H1 (cell line): ENCODE measurements around the gene SSRP1. TPM values are rescaled to one million over a fixed set of nuclear protein-coding genes. Genes with fewer than 3 reads are reported as not detected.

Source experiments
- CTCF ChIA-PET: fragments of 300-600 bp; sonication (Branson Sonifier 250); formaldehyde crosslinking; loops from one replicate; lab custom pipeline; 2021; ENCODE audit not compliant: partially characterized antibody; lab: Charles Lee
- POLR2A ChIA-PET: fragments of 300-600 bp; sonication (Branson Sonifier 250); formaldehyde crosslinking; loops from one replicate; lab custom pipeline; 2021; ENCODE audit warnings: inconsistent platforms; ENCODE audit not compliant: partially characterized antibody; lab: Charles Lee
- DNase-seq, 2 experiments: peaks; one replicate each; pipeline versions ENCODE4 v3.0.0 to v3.0.0-alpha.2; 2010 to 2022; ENCODE audit warnings: low spot score in 2 of 2, low read depth in 1 of 2, mixed read lengths in 1 of 2
- FAIRE-seq: peaks from 2 replicates; lab custom pipeline; 2011; peaks lifted over from hg19 to GRCh38; lab: Jason Lieb, UNC
- H2AFZ ChIP-seq: 2 replicates; pipeline ENCODE4 v1.8.1; 2012; ENCODE audit warnings: low read length, inconsistent platforms
- H2AK5ac ChIP-seq: 2 replicates; pipeline ENCODE4 v1.6.1; 2013; ENCODE audit warnings: low read depth, low read length
- H2BK120ac ChIP-seq: replicated peaks from 2 replicates; pipeline ENCODE3; 2013; ENCODE audit warnings: low read depth, low read length, inconsistent platforms
- H2BK12ac ChIP-seq: 2 replicates; pipeline ENCODE4 v1.6.1; 2013; ENCODE audit warnings: low read depth, low read length
- H2BK15ac ChIP-seq: 2 replicates; pipeline ENCODE4 v1.6.1; 2013; ENCODE audit warnings: low read length
- H2BK20ac ChIP-seq: 2 replicates; pipeline ENCODE4 v1.6.1; 2013; ENCODE audit warnings: low read length
- H2BK5ac ChIP-seq: 2 replicates; pipeline ENCODE4 v1.6.1; 2013; ENCODE audit warnings: low read depth, low read length
- H3K14ac ChIP-seq: 2 replicates; pipeline ENCODE4 v1.6.1; 2013; ENCODE audit warnings: inconsistent platforms; ENCODE audit not compliant: insufficient read length
- H3K18ac ChIP-seq: 2 replicates; pipeline ENCODE4 v1.6.1; 2013; ENCODE audit warnings: low read length; ENCODE audit errors: extremely low read depth
- H3K23ac ChIP-seq: 2 replicates; pipeline ENCODE4 v1.6.1; 2013; ENCODE audit warnings: inconsistent platforms; ENCODE audit not compliant: insufficient read length
- H3K23me2 ChIP-seq: 2 replicates; pipeline ENCODE4 v1.6.1; 2013; ENCODE audit warnings: low read depth, low read length
- H3K27ac ChIP-seq: 2 replicates; pipeline ENCODE4 v1.6.1; 2011; ENCODE audit warnings: low read depth, low read length, inconsistent platforms
- H3K27me3 ChIP-seq, 4 experiments: replicated peaks in 1 of 4; 1 replicate in 1 of 4; 2 replicates in 3 of 4; pipeline versions ENCODE4 v1.6.1 to v1.8.1; 2011 to 2013; ENCODE audit warnings: low read length in 3 of 4, mild to moderate bottlenecking in 3 of 4, inconsistent platforms in 2 of 4, mixed read lengths in 2 of 4, moderate library complexity in 1 of 4; ENCODE audit not compliant: control insufficient read depth in 3 of 4, insufficient read depth in 3 of 4; ENCODE audit errors: extremely low read depth in 1 of 4
- H3K36me3 ChIP-seq, 4 experiments: 2 replicates each; pipeline versions ENCODE4 v1.6.1 to v1.8.1; 2011 to 2013; ENCODE audit warnings: mild to moderate bottlenecking in 4 of 4, low read length in 3 of 4, moderate library complexity in 2 of 4, control low read depth in 1 of 4, inconsistent platforms in 1 of 4; ENCODE audit not compliant: insufficient read depth in 4 of 4, control insufficient read depth in 2 of 4
- H3K4ac ChIP-seq: replicated peaks from 2 replicates; pipeline ENCODE3; 2013; ENCODE audit warnings: low read length, low read depth, mixed read lengths, inconsistent platforms; ENCODE audit not compliant: insufficient read length
- H3K4me1 ChIP-seq, 4 experiments: replicated peaks in 1 of 4; 1 replicate in 1 of 4; 2 replicates in 3 of 4; pipeline versions ENCODE4 v1.6.1 to v1.8.1; 2011 to 2013; ENCODE audit warnings: low read length in 3 of 4, inconsistent platforms in 2 of 4, mixed read lengths in 1 of 4; ENCODE audit not compliant: insufficient read depth in 4 of 4, control insufficient read depth in 3 of 4
- H3K4me2 ChIP-seq, 2 experiments: 2 replicates each; pipeline versions ENCODE4 v1.6.1 to v1.8.1; 2011 to 2013; ENCODE audit warnings: low read depth in 2 of 2, low read length in 2 of 2, control low read depth in 1 of 2, inconsistent platforms in 1 of 2, mild to moderate bottlenecking in 1 of 2; ENCODE audit not compliant: insufficient read depth in 1 of 2
- H3K4me3 ChIP-seq, 4 experiments: fragments of 200-600, 300-600 bp in 1 of 4; sonication (generic), shearing (Covaris generic), sonication (Bioruptor Twin) in 1 of 4; 2 replicates each; pipeline versions ENCODE4 v1.5.1 to v1.8.1; 2011 to 2016; ENCODE audit warnings: low read length in 4 of 4, low read depth in 3 of 4, control low read depth in 2 of 4, inconsistent platforms in 2 of 4, mild to moderate bottlenecking in 2 of 4, mixed read lengths in 1 of 4, moderate library complexity in 1 of 4; ENCODE audit not compliant: insufficient read depth in 2 of 4; ENCODE audit errors: extremely low read depth in 1 of 4
- H3K56ac ChIP-seq: replicated peaks from 2 replicates; pipeline ENCODE3; 2013; ENCODE audit warnings: low read depth, mild to moderate bottlenecking, mixed read lengths, low read length, inconsistent platforms; ENCODE audit not compliant: insufficient read length
- H3K79me1 ChIP-seq: 2 replicates; pipeline ENCODE4 v1.6.1; 2013; ENCODE audit warnings: low read depth, low read length, control low read depth
- H3K79me2 ChIP-seq, 2 experiments: 2 replicates each; pipeline versions ENCODE4 v1.6.1 to v1.8.1; 2012 to 2013; ENCODE audit warnings: low read length in 2 of 2, mild to moderate bottlenecking in 2 of 2, inconsistent platforms in 1 of 2; ENCODE audit not compliant: insufficient read depth in 2 of 2, control insufficient read depth in 1 of 2
- H3K9ac ChIP-seq, 4 experiments: replicated peaks in 1 of 4; 1 replicate in 1 of 4; 2 replicates in 3 of 4; pipeline versions ENCODE4 v1.6.1 to v1.8.1; 2011 to 2013; ENCODE audit warnings: low read depth in 3 of 4, low read length in 3 of 4, control low read depth in 2 of 4, mild to moderate bottlenecking in 2 of 4, moderate library complexity in 2 of 4, inconsistent platforms in 1 of 4; ENCODE audit errors: extremely low read depth in 1 of 4
- H3K9me3 ChIP-seq, 2 experiments: 2 replicates each; pipeline versions ENCODE4 v1.6.1 to v1.8.1; 2012 to 2013; ENCODE audit warnings: mild to moderate bottlenecking in 2 of 2, moderate library complexity in 2 of 2, control low read depth in 1 of 2, inconsistent platforms in 1 of 2, low read depth in 1 of 2, low read length in 1 of 2, mixed read lengths in 1 of 2; ENCODE audit not compliant: insufficient read depth in 2 of 2
- H4K20me1 ChIP-seq, 2 experiments: replicated peaks in 1 of 2; 2 replicates each; pipeline versions ENCODE3 to v1.8.1; 2011 to 2013; ENCODE audit warnings: inconsistent platforms in 2 of 2, low read length in 2 of 2, mild to moderate bottlenecking in 1 of 2; ENCODE audit not compliant: insufficient read depth in 2 of 2, control insufficient read depth in 1 of 2
- H4K5ac ChIP-seq: 2 replicates; pipeline ENCODE4 v1.6.1; 2013; ENCODE audit warnings: low read length, low read depth, mixed read lengths, inconsistent platforms; ENCODE audit not compliant: insufficient read length
- H4K8ac ChIP-seq: 2 replicates; pipeline ENCODE4 v1.8.0; 2013; ENCODE audit warnings: mild to moderate bottlenecking, moderate library complexity, low read length, inconsistent platforms; ENCODE audit not compliant: insufficient read depth; ENCODE audit errors: extremely low read depth
- H4K91ac ChIP-seq: replicated peaks from 2 replicates; pipeline ENCODE3; 2013; ENCODE audit warnings: low read length, mixed read lengths, inconsistent platforms; ENCODE audit not compliant: insufficient read length
- BRCA1 ChIP-seq: IDR thresholded peaks from 2 replicates; pipeline ENCODE4 v1.6.1; 2012; ENCODE audit warnings: low read depth, low read length, improper control_type of control experiment
- CHD1 ChIP-seq: IDR thresholded peaks from 2 replicates; pipeline ENCODE4 v1.6.1; 2012; ENCODE audit warnings: low read depth, low read length, improper control_type of control experiment
- EP300 ChIP-seq, 2 experiments: IDR thresholded peaks; 1 replicate in 1 of 2; 2 replicates in 1 of 2; pipeline ENCODE4 v1.6.1; 2011 to 2012; ENCODE audit warnings: low read depth in 2 of 2, low read length in 2 of 2, mild to moderate bottlenecking in 2 of 2, borderline replicate concordance in 1 of 2, inconsistent platforms in 1 of 2, moderate library complexity in 1 of 2
- HDAC6 ChIP-seq: IDR thresholded peaks from one replicate; pipeline ENCODE4 v1.7.1; 2012; ENCODE audit warnings: low read depth, mild to moderate bottlenecking, inconsistent platforms, low read length, moderate library complexity
- POU5F1 ChIP-seq: IDR thresholded peaks from 2 replicates; pipeline ENCODE4 v1.6.1; 2011; ENCODE audit warnings: low read depth, mild to moderate bottlenecking, low read length, moderate library complexity
- SAP30 ChIP-seq: fragments of 300-600 bp; sonication (generic); IDR thresholded peaks from 2 replicates; pipeline ENCODE4 v1.7.1; 2012; ENCODE audit warnings: low read length, moderate library complexity, mild to moderate bottlenecking, inconsistent platforms; ENCODE audit not compliant: insufficient read depth, insufficient replicate concordance
- SIN3A ChIP-seq, 2 experiments: IDR thresholded peaks in 1 of 2; conservative IDR thresholded peaks in 1 of 2; 2 replicates each; pipeline ENCODE4 v1.6.1; 2011 to 2012; ENCODE audit warnings: low read length in 2 of 2, improper control_type of control experiment in 1 of 2, low read depth in 1 of 2, mild to moderate bottlenecking in 1 of 2
- TAF1 ChIP-seq: IDR thresholded peaks from 2 replicates; pipeline ENCODE4 v1.6.1; 2011; ENCODE audit warnings: mild to moderate bottlenecking, low read depth, low read length
- TBP ChIP-seq: IDR thresholded peaks from 2 replicates; pipeline ENCODE4 v1.6.1; 2011; ENCODE audit warnings: low read depth, low read length, improper control_type of control experiment
- YY1 ChIP-seq: IDR thresholded peaks from 2 replicates; pipeline ENCODE4 v1.6.1; 2011; ENCODE audit warnings: low read depth, mild to moderate bottlenecking, low read length
- WGBS, 2 experiments: shearing (Covaris generic) in 1 of 2; methylation state at CpG; one replicate each; pipeline versions ENCODE4 v1.1.6 to v1.1.7; 2013 to 2015; ENCODE audit warnings: low lambda C conversion rate in 2 of 2, mixed read lengths in 2 of 2, inconsistent platforms in 1 of 2, low coverage in 1 of 2, missing lambda C conversion rate in 1 of 2; ENCODE audit not compliant: insufficient replicate concordance in 2 of 2, insufficient coverage in 1 of 2, insufficient read length in 1 of 2; ENCODE audit errors: extremely low coverage in 1 of 2, missing lambda C conversion rate in 1 of 2; 5-methylcytosine and 5-hydroxymethylcytosine counted together
- polyA plus RNA-seq, 7 experiments: library from polyadenylated mRNA; depleted of rRNA in 3 of 7; stranded (reverse) in 5 of 7; unstranded in 2 of 7; fragments of >200 nt in 5 of 7; fragments of 200-250 nt in 2 of 7; gene quantifications; 1 replicate in 5 of 7; 2 replicates in 1 of 7; 4 replicates in 1 of 7; pipeline versions ENCODE4 v1.2.1 to v1.2.3, GENCODE V29; 2011 to 2013; ENCODE audit warnings: missing spikeins in 2 of 7, mixed read lengths in 2 of 7
- total RNA-seq: library from RNA; stranded (reverse); fragmentation: NEBNext Ultra II Directional; extraction: Animal tissue kit (Norgen Biotek cat#: 25700); gene quantifications from 2 replicates; pipeline ENCODE4 v1.2.1, GENCODE V29; 2021
- TF ChIP-seq, protein P1 (sequence below), 3 experiments: IDR thresholded peaks; 1 replicate in 2 of 3; 2 replicates in 1 of 3; pipeline versions ENCODE4 v1.5.1 to v1.6.1; 2011; ENCODE audit warnings: low read length in 3 of 3, mild to moderate bottlenecking in 3 of 3, inconsistent platforms in 2 of 3, low read depth in 1 of 3, moderate library complexity in 1 of 3; ENCODE audit not compliant: insufficient read depth in 1 of 3; ENCODE audit errors: control extremely low read depth in 1 of 3

Gene SSRP1
- total and polyA plus RNA-seq, 2 of the 8 experiments (the other 6 are each of a cell fraction or from before 2014, with no cell fraction given) = 259 to 281 TPM

DNA sequence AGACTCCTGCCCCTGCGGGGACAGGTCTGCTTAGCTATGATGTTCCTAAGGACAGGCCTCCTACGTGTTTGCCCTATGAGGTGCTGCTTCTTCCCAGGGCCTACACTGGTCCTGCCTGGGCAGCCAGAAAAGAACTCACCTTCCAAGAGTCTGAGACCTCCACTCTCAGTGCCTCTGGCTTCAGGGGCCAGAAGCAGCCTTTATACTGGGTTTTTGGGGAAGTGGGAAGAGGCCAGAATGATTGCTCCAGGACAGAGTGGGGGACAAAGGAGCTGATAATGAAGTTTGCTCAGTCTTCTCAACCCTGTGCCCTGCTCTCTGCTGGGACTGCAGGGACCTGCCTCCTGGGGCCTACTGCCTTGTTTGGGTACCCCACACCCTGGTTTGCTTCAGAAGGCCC lies 45.3 kb upstream of the SSRP1 start, which contains the start of gene PRG3:
PRG3 (minus strand) TSS at position 176 of the 400 bp plus-strand sequence. CDS start 442 bp downstream, outside the sequence.
- no peak for FAIRE-seq
- TF ChIP-seq BRCA1 = no peak
- no peak for TF ChIP-seq SAP30
- TF ChIP-seq TBP = no peak
- TF ChIP-seq POU5F1 = no peak
- TF ChIP-seq, protein P1, sequence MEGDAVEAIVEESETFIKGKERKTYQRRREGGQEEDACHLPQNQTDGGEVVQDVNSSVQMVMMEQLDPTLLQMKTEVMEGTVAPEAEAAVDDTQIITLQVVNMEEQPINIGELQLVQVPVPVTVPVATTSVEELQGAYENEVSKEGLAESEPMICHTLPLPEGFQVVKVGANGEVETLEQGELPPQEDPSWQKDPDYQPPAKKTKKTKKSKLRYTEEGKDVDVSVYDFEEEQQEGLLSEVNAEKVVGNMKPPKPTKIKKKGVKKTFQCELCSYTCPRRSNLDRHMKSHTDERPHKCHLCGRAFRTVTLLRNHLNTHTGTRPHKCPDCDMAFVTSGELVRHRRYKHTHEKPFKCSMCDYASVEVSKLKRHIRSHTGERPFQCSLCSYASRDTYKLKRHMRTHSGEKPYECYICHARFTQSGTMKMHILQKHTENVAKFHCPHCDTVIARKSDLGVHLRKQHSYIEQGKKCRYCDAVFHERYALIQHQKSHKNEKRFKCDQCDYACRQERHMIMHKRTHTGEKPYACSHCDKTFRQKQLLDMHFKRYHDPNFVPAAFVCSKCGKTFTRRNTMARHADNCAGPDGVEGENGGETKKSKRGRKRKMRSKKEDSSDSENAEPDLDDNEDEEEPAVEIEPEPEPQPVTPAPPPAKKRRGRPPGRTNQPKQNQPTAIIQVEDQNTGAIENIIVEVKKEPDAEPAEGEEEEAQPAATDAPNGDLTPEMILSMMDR (IDR thresholded peaks at IDR 0.05; ENCODE audit: control extremely low read depth in 1 of 3, insufficient read depth in 1 of 3, low read depth in 1 of 3, low read length in 3 of 3) = no peak
- TF ChIP-seq HDAC6 = no peak
- TF ChIP-seq EP300 (IDR thresholded peaks at IDR 0.05; ENCODE audit: borderline replicate concordance in 1 of 2, low read depth in 2 of 2, low read length in 2 of 2) = no peak
- TF ChIP-seq SIN3A (conservative IDR thresholded peaks at IDR 0.05 in 1 of 2, IDR thresholded peaks at IDR 0.05 in 1 of 2; ENCODE audit: low read depth in 1 of 2, low read length in 2 of 2) = no peak
- TF ChIP-seq CHD1 = no peak
- TF ChIP-seq YY1 = no peak
- TF ChIP-seq TAF1 = no peak

More for the DNA sequence above, 45.3 kb upstream of the SSRP1 start, which contains the start of gene PRG3:
- Histone ChIP-seq H3K14ac (no peak within 1 kb of the TSS), H3K79me1 (no peaks in the 10 kb centered on the region), H3K4me1 (no peaks in the 10 kb centered on the region), H2BK5ac (no peak within 1 kb of the TSS), H2BK120ac (no peak within 1 kb of the TSS), H3K4ac (no peak within 1 kb of the TSS), H3K36me3 (no peaks in the 10 kb centered on the region), H3K27ac (no peak within 1 kb of the TSS), H3K9ac (no peak within 1 kb of the TSS), H2BK12ac (no peak within 1 kb of the TSS), H3K18ac (no peak within 1 kb of the TSS), H2BK15ac (no peak within 1 kb of the TSS), H4K5ac (no peak within 1 kb of the TSS), H3K4me2 (no peak within 1 kb of the TSS), H3K23ac (no peak within 1 kb of the TSS), H3K9me3 (no peaks in the 10 kb centered on the region), H2AFZ (no peak within 1 kb of the TSS), H4K91ac (no peak within 1 kb of the TSS), H3K23me2 (peaks cover 2% of the 10 kb centered on the region; the same call in 1 of the 2 replicates), H4K20me1 (no peaks in the 10 kb centered on the region), H2BK20ac (no peak within 1 kb of the TSS), H3K79me2 (no peaks in the 10 kb centered on the region), H3K56ac (no peak within 1 kb of the TSS), H4K8ac (no peak within 1 kb of the TSS), H3K27me3 (peaks cover 0 to 2% (median 0%) of the 10 kb centered on the region in 4 experiments; a peak in 1 of 7 replicates), H3K4me3 (no peak within 1 kb of the TSS), H2AK5ac (no peak within 1 kb of the TSS)
- ChIA-PET POLR2A (interaction anchor here (1.2 to 2.0 kb wide), 2 partner anchors 15 to 78 kb away, joined by 3 to 5 read pairs; no protein-coding TSS in a partner anchor), CTCF (interaction anchor here (0.7 to 1.7 kb wide), 5 partner anchors 10 to 121 kb away, joined by 3 to 5 read pairs (median 4); no protein-coding TSS in a partner anchor)
- 78% methylated on average over 2 of the region's 2 CpGs; no CpG with 5 or more reads in 1 of the 2 experiments for WGBS, 2 experiments
- DNase-seq = no peak
